HepG2 (cell line): ENCODE data around the gene CCR5AS.

Source experiments
- ATAC-seq: fragments of 200-7000 bp; cut with Tn5 transposase; 3 replicates; pipeline ENCODE4 v1.9.1; 2020; ENCODE audit warnings: mild to moderate bottlenecking, moderate library complexity
- BruUV-seq: library from RNA; stranded (reverse); fragments of 400-500 nt; replicated peaks from 2 replicates; lab custom pipeline; 2021; lab: Mats Ljungman, UMichigan
- CTCF ChIA-PET: fragments of 300-600 bp; formaldehyde crosslinking; extraction: SDS; loops from one replicate; lab custom pipeline; 2021; ENCODE audit warnings: low total read pairs, inconsistent platforms, low intra/inter-chr PET ratio; lab: Yijun Ruan, JAX
- POLR2A ChIA-PET: fragments of 350-600 bp; sonication (Branson Sonifier 250); formaldehyde crosslinking; loops from one replicate; lab custom pipeline; 2020; ENCODE audit warnings: antibody characterized with exemption, inconsistent platforms; lab: Yijun Ruan, JAX
- DNase-seq: peaks from one replicate; pipeline ENCODE4 v3.0.0-alpha.2; 2015; ENCODE audit warnings: low spot score
- FAIRE-seq: peaks from 3 replicates; lab custom pipeline; 2011; peaks lifted over from hg19 to GRCh38; lab: Jason Lieb, UNC
- H2AFZ ChIP-seq: one replicate; pipeline ENCODE4 v1.6.1; 2011; ENCODE audit warnings: low read length, inconsistent platforms
- H3K27ac ChIP-seq: fragments of 300-600 bp; 3 replicates; pipeline ENCODE4 v1.8.0; 2011; ENCODE audit warnings: mixed run types, mild to moderate bottlenecking, mixed read lengths, low read length, inconsistent platforms; ENCODE audit not compliant: insufficient read depth; ENCODE audit errors: extremely low read length
- H3K27me3 ChIP-seq, 2 experiments: fragments of 200-600 bp in 1 of 2; 2 replicates in 1 of 2; 3 replicates in 1 of 2; pipeline versions ENCODE4 v1.6.0 to v1.8.0; 2011; ENCODE audit warnings: low read length in 2 of 2, mild to moderate bottlenecking in 2 of 2, moderate library complexity in 2 of 2, inconsistent platforms in 1 of 2; ENCODE audit not compliant: insufficient read depth in 2 of 2, control insufficient read depth in 1 of 2
- H3K36me3 ChIP-seq, 2 experiments: fragments of 200-600 bp in 1 of 2; replicated peaks in 1 of 2; 2 replicates in 1 of 2; 3 replicates in 1 of 2; pipeline versions ENCODE4 v1.5.1 to v1.8.0; 2011; ENCODE audit warnings: low read length in 2 of 2, inconsistent platforms in 1 of 2; ENCODE audit not compliant: insufficient read depth in 2 of 2, control insufficient read depth in 1 of 2
- H3K4me1 ChIP-seq: 2 replicates; pipeline ENCODE4 v1.5.1; 2012; ENCODE audit warnings: low read length, inconsistent platforms; ENCODE audit not compliant: insufficient read depth
- H3K4me2 ChIP-seq: 2 replicates; pipeline ENCODE4 v1.6.0; 2011; ENCODE audit warnings: low read depth, low read length, inconsistent platforms
- H3K4me3 ChIP-seq, 3 experiments: fragments of 200-600 bp in 1 of 3; sonication (generic), shearing (Covaris generic) in 1 of 3; replicated peaks in 1 of 3; 2 replicates each; pipeline ENCODE4 v1.5.1; 2011 to 2016; ENCODE audit warnings: low read length in 3 of 3, inconsistent platforms in 2 of 3, low read depth in 2 of 3, mild to moderate bottlenecking in 2 of 3, control low read depth in 1 of 3, mixed read lengths in 1 of 3; ENCODE audit not compliant: insufficient read depth in 1 of 3
- H3K79me2 ChIP-seq: one replicate; pipeline ENCODE4 v1.6.1; 2011; ENCODE audit warnings: low read length, inconsistent platforms; ENCODE audit not compliant: insufficient read depth
- H3K9ac ChIP-seq: 2 replicates; pipeline ENCODE4 v1.6.0; 2011; ENCODE audit warnings: mild to moderate bottlenecking, low read depth, low read length, inconsistent platforms; ENCODE audit not compliant: insufficient read depth
- H3K9me3 ChIP-seq: 2 replicates; pipeline ENCODE4 v1.5.1; 2012; ENCODE audit warnings: mild to moderate bottlenecking, low read length
- H4K20me1 ChIP-seq: 2 replicates; pipeline ENCODE4 v1.6.0; 2011; ENCODE audit warnings: inconsistent platforms, mild to moderate bottlenecking, low read length, moderate library complexity; ENCODE audit not compliant: insufficient read depth
- BRF2 ChIP-seq: sonication (generic); formaldehyde crosslinking; IDR thresholded peaks from 2 replicates; pipeline ENCODE4 v1.8.1; 2022; ENCODE audit warnings: mild to moderate bottlenecking, missing genetic modification reagents
- CENPX ChIP-seq: sonication (generic); formaldehyde crosslinking; IDR thresholded peaks from 2 replicates; pipeline ENCODE4 v1.9.0; 2021; ENCODE audit warnings: mild to moderate bottlenecking, missing genetic modification reagents, moderate library complexity
- DMAP1 ChIP-seq: IDR thresholded peaks from 2 replicates; pipeline ENCODE4 v1.6.1; 2016
- FOXK1 ChIP-seq: sonication (generic); formaldehyde crosslinking; IDR thresholded peaks from 2 replicates; pipeline ENCODE4 v1.4.0; 2020; ENCODE audit warnings: low read depth, missing genetic modification reagents, borderline replicate concordance
- NAIF1 ChIP-seq: sonication (generic); formaldehyde crosslinking; IDR thresholded peaks from 2 replicates; pipeline ENCODE4 v1.5.0; 2020; ENCODE audit warnings: mild to moderate bottlenecking, missing genetic modification reagents, borderline replicate concordance
- RAD21 ChIP-seq: fragments of 450-650 bp; formaldehyde crosslinking; IDR thresholded peaks from 2 replicates; pipeline ENCODE4 v1.5.0; 2020; ENCODE audit warnings: mild to moderate bottlenecking
- ZNF253 ChIP-seq: sonication (generic); formaldehyde crosslinking; IDR thresholded peaks from 2 replicates; pipeline ENCODE4 v1.8.0; 2022; ENCODE audit warnings: mild to moderate bottlenecking, missing genetic modification reagents, borderline replicate concordance
- ZNF430 ChIP-seq: sonication (generic); formaldehyde crosslinking; IDR thresholded peaks from 2 replicates; pipeline ENCODE4 v1.9.0; 2021; ENCODE audit warnings: mild to moderate bottlenecking, missing genetic modification reagents
- ZNF614 ChIP-seq: IDR thresholded peaks from 2 replicates; pipeline ENCODE4 v1.6.1; 2018; ENCODE audit warnings: missing biosample characterization, missing genetic modification reagents, inconsistent platforms, borderline replicate concordance
- WGBS: methylation state at CpG from one replicate; pipeline ENCODE4 v1.1.6; 2017; ENCODE audit warnings: low lambda C conversion rate; 5-methylcytosine and 5-hydroxymethylcytosine counted together
- in situ Hi-C: cut with HindIII; loops from 2 replicates; pipeline ENCODE4 v1.10.0; 2017; ENCODE audit warnings: low pct_unique_long_range_greater_than_20kb; ENCODE audit not compliant: extremely low pct_ligation_motif_present
- intact Hi-C: fragments of 100-400 bp; cut with micrococcal nuclease; formaldehyde crosslinking; loops from one replicate; pipeline ENCODE4 v1.10.0; 2022; ENCODE audit not compliant: unreplicated experiment

Gene CCR5AS

DNA sequence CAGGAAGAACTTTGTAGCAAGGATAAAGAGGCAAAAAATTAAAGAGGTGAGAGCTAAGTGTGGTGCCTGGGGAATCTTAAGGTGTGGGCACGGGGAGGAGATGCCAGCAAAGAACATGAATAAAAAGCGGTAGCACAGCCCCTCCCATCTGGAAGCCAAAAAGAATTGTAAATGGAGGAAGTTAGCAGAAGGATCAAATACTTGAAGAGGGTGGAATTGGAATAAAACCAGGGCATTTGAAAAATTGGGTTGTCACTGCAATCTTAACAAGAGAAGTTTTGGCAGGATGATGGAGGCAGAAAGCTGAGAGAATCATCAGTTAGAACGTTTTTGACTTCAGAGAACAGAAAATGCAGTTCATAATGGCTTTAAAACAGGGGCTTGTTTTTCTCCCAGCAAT is 50.6 kb downstream of the CCR5AS start:
- no peaks in the 10 kb centered on the region for H3K79me2 ChIP-seq
- intact Hi-C loops = no loop called here
- no peak overlapping the region for H3K27ac ChIP-seq
- H3K4me3 ChIP-seq = no peak overlapping the region
- no peak overlapping the region for H3K9ac ChIP-seq
- H3K4me1 ChIP-seq = no peaks in the 10 kb centered on the region
- no peak overlapping the region for H3K4me2 ChIP-seq
- POLR2A ChIA-PET = no interaction called here
- DNase-seq (no peak), ATAC-seq (no peak), FAIRE-seq (no peak)
- no peak for TF ChIP-seq ZNF253 (CRISPR knock-in tag)
- in situ Hi-C loops = no loop called here
- H3K36me3 ChIP-seq = no peaks in the 10 kb centered on the region
- H2AFZ ChIP-seq = no peak overlapping the region
- peaks cover 0 to 9% of the 10 kb centered on the region in 2 experiments; a peak in 2 of 5 replicates for H3K27me3 ChIP-seq
- BruUV-seq = no TSS peak
- WGBS = 3% methylated on average over 3 of the region's 3 CpGs
- H4K20me1 ChIP-seq = no peaks in the 10 kb centered on the region
- no peaks in the 10 kb centered on the region for H3K9me3 ChIP-seq
- CTCF ChIA-PET = no interaction called here

GRCh38 chr3:46354984-46355383 is 51.9 kb downstream of the CCR5AS start:
- in situ Hi-C loops = no loop called here

More at GRCh38 chr3:46354984-46355383, 51.9 kb downstream of the CCR5AS start:
- Histone ChIP-seq H3K4me1 (no peaks in the 10 kb centered on the region), H3K4me2 (no peak overlapping the region), H3K27ac (no peak overlapping the region), H3K27me3 (peaks cover 0 to 9% of the 10 kb centered on the region in 2 experiments; a peak in 2 of 5 replicates), H2AFZ (no peak overlapping the region), H3K9ac (no peak overlapping the region), H3K4me3 (no peak overlapping the region), H4K20me1 (no peaks in the 10 kb centered on the region), H3K79me2 (no peaks in the 10 kb centered on the region), H3K36me3 (no peaks in the 10 kb centered on the region), H3K9me3 (no peaks in the 10 kb centered on the region)
- TF ChIP-seq ZNF430 = no peak
- no peak for TF ChIP-seq ZNF614
- no peak for TF ChIP-seq BRF2 (CRISPR knock-in tag)
- TF ChIP-seq NAIF1 (CRISPR knock-in tag) = no peak
- TF ChIP-seq CENPX = no peak
- no peak for TF ChIP-seq RAD21 (CRISPR knock-in tag)
- TF ChIP-seq DMAP1 (CRISPR knock-in tag) = no peak
- TF ChIP-seq FOXK1 (CRISPR knock-in tag) = no peak
- ChIA-PET CTCF (no interaction called here), POLR2A (no interaction called here)
- no TSS peak for BruUV-seq
- ATAC-seq = no peak
- DNase-seq = no peak
- intact Hi-C loops = no loop called here
- no peak for FAIRE-seq
